Activated naive CD4-positive, alpha-beta T cell treated with anti-CD3 and anti-CD28 coated beads, Interleukin-2, amount 50 U/mL, for 72 hours (primary cell): ENCODE measurements around the gene IP6K2. TPM values are rescaled to one million over a fixed set of nuclear protein-coding genes. Genes with fewer than 3 reads are reported as not detected.
"Not testable (repeated sequence)": the region's sequence is repeated elsewhere in the genome, so short reads cannot be mapped to it uniquely, and the experiment has no call there.

Source experiments
- ATAC-seq, 2 donors: fragments of 150-1000 bp; cut with Tn5 transposase; 2 replicates each; pipeline ENCODE4 v1.10.0; 2021; ENCODE audit warnings: mild to moderate bottlenecking in 2 of 2, moderate library complexity in 2 of 2
- DNase-seq, 2 donors: peaks; one replicate each; pipeline ENCODE4 v3.0.0; 2021 to 2022; ENCODE audit warnings: low spot score in 2 of 2
- H3K27ac Mint-ChIP-seq, 2 donors: one replicate each; pipeline ENCODE4 v1.8.0; 2022; ENCODE audit warnings: mild to moderate bottlenecking in 2 of 2, mixed read lengths in 2 of 2
- H3K36me3 Mint-ChIP-seq, 2 donors: one replicate each; pipeline ENCODE4 v1.8.0; 2022; ENCODE audit warnings: mixed read lengths in 2 of 2
- H3K9me3 Mint-ChIP-seq, 2 donors: one replicate each; pipeline ENCODE4 v1.8.0; 2022; ENCODE audit warnings: mixed read lengths in 2 of 2
- total RNA-seq, 2 donors: library from RNA; stranded (reverse); gene quantifications; one replicate each; pipeline ENCODE4 v1.2.3, GENCODE V29; 2022

IP6K2 gene
- total RNA-seq, 2 donors from 2014 or later: 53.8 to 73.5 TPM

DNA sequence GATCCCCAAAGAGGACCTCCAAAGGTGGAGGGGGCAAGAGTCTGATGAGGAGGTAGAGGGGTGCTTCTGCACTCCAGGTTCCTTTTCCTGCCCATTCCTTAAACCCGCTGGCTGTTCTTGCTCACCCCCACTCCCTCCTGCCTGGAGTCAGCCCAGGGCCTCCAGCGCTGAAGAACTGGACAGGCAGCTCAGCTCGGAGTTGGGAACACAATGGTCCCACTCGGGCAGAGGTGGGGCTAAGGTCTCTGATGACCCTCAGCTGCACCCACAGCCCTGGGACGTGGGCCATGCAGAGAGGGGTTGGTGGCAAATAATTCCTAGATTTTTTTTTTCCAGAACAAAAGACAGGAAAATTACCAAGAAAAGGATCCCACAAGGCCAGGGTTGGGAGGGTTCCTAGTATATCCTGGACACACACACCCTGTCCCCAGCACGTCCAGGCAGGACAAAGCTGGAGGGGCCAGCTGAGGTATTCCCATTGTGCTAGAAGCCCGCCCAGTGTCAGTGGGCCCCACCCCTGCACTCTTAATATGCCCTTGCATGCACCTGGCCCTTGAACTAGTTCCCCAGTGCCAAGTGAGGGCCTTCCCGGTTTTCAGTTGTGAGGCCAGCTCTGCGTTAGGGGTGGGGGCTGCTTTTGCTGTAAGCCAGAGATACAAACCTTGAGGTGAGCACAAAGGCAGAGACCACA is 22.1 kb upstream of the IP6K2 start:
- H3K27ac Mint-ChIP-seq: peak overlapping the region in 1 of 2 donors; percentile 5
- no peaks in the 10 kb centered on the region for H3K9me3 Mint-ChIP-seq
- no peak for ATAC-seq
- no peaks in the 10 kb centered on the region for H3K36me3 Mint-ChIP-seq
- DNase-seq: peak in 1 of 2 donors; percentile 9

DNA sequence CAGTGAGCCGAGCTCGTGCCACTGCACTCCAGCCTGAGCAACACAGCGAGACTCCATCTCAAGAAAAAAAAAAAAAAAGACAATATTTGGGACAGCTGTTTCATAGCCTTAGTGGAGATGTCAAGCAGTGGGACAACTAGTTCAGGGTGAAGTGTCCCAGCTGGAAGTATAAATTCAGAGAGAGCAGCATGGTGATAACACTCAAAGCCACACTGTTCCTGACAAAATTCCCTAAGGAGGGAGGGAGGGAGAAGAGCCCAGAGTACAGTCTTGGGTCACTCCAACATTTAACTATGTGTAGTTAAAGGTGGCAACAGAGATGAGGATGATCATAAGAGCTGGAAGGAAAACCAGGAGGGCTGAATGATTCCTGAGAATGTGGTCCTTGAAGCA is 21.1 kb upstream of the IP6K2 start:
- no peak for DNase-seq
- H3K36me3 Mint-ChIP-seq: no peaks in the 10 kb centered on the region
- no peaks in the 10 kb centered on the region for H3K9me3 Mint-ChIP-seq
- peak overlapping the region in 1 of 2 donors; percentile 5 for H3K27ac Mint-ChIP-seq
- ATAC-seq: no peak

DNA sequence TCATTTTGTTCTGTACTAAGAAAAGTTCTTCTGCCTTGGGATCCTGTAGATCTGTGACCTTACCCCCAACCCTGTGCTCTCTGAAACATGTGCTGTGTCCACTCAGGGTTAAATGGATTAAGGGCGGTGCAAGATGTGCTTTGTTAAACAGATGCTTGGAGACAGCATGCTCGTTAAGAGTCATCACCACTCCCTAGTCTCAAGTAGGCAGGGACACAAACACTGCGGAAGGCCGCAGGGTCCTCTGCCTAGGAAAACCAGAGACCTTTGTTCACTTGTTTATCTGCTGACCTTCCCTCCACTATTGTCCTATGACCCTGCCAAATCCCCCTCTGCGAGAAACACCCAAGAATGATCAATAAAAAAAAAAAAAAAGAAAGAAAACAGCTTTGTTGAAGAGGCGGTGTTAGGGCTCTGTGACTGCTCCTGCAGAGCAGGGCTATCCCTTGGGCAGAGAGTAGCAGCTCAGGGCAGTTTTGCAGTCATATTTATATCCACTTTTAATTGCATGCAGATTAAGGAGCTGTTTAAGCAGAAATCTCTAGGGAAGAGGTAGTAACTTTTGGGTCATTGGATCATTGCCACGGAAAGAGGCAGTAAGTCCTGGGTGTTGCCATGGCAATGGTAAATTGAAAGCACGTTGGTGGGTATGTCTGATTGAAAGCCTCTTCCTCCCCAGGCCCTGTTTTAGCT is 18.2 kb upstream of the IP6K2 start:
- peak overlapping the region in 1 of 2 donors; percentile 85 for H3K27ac Mint-ChIP-seq
- not testable (repeated sequence) for ATAC-seq, DNase-seq, H3K9me3 Mint-ChIP-seq, H3K36me3 Mint-ChIP-seq

DNA sequence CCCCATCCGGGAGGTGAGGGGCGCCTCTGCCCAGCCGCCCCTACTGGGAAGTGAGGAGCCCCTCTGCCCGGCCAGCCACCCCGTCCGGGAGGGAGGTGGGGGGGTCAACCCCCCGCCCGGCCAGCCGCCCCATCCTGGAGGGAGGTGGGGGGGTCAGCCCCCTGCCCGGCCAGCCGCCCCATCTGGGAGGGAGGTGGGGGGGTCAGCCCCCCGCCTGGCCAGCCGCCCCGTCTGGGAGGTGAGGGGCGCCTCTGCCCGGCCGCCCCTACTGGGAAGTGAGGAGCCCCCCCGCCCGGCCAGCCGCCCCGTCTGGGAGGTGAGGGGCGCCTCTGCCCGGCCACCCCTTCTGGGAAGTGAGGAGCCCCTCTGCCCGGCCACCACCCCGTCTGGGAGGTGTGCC is 17.5 kb upstream of the IP6K2 start:
- ATAC-seq: not testable (repeated sequence)

DNA sequence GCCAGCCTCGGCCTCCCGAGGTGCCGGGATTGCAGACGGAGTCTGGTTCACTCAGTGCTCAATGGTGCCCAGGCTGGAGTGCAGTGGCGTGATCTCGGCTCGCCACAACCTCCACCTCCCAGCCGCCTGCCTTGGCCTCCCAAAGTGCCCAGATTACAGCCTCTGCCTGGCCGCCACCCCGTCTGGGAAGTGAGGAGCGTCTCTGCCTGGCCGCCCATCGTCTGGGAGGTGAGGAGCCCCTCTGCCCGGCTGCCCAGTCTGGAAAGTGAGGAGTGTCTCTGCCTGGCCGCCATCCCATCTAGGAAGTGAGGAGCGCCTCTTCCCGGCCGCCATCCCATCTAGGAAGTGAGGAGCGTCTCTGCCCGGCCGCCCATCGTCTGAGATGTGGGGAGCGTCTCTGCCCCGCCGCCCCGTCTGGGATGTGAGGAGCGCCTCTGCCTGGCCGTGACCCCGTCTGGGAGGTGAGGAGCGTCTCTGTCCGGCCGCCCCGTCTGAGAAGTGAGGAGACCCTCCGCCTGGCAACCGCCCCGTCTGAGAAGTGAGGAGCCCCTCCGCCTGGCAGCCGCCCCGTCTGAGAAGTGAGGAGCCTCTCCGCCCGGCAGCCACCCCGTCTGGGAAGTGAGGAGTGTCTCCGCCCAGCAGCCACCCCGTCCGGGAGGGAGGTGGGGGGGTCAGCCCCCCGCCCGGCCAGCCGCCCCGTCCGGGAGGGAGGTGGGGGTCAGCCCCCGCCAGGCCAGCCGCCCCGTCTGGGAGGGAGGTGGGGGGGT is 16.9 kb upstream of the IP6K2 start:
- DNase-seq, ATAC-seq, H3K36me3 Mint-ChIP-seq, H3K9me3 Mint-ChIP-seq, H3K27ac Mint-ChIP-seq: not testable (repeated sequence)

More for the DNA sequence above, 17.5 kb upstream of the IP6K2 start:
- H3K9me3 Mint-ChIP-seq, H3K36me3 Mint-ChIP-seq, H3K27ac Mint-ChIP-seq, DNase-seq: not testable (repeated sequence)

DNA sequence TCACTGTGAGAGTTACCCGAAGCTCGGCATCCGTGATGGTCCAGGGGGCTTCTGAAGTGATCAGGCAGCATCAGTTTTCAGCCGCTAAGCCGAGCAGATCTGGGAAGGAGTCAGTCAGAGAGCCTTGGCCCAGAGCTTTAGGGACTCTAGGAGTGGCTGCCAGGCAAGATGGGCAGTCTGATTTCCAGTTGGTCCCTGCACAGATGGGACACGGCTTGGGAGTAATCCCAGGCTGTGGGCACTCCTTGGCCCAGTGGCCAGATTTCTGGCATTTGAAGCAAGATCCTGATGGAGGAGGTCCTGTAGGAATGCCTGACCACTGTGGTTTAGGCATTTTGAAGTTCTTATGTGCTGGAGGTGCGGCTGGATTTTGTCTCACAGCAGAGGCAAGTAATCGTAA is 10.5 kb upstream of the IP6K2 start:
- DNase-seq (no peak), ATAC-seq (no peak)
- Mint-ChIP-seq H3K27ac (no peak overlapping the region), H3K9me3 (no peaks in the 10 kb centered on the region), H3K36me3 (no peaks in the 10 kb centered on the region)

DNA sequence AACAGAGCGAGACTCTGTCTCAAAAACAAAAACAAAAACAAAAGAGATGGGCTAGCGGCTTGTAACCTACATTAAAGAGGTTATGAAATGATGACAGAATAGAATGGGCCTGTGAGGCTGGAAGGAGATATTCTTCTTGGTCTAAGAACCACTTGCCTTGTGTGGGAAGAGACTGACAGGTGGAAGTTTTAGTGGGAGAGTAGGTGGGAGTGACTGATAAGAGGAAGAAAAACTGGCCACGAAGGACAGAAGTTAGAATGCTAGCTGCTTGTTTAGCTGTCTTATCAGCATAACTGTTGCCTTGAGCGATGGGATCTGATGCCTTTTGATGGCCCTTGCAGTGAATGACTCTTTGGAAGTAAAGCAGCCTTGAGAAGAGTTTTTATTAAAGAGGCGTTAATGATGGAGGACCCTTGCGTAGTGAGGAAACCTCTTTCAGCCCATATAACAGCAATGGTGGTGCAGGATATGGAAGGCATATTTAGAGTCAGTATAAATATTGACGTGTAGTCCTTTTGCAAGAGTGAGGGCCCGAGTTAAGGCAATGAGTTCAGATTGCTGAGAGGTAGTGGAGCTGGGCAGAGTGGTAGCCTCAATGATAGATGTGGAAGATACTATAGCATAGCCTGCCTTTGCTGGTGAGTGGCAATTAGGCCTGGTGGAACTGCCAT is 8.3 kb upstream of the IP6K2 start:
- not testable (repeated sequence) for ATAC-seq, DNase-seq, H3K36me3 Mint-ChIP-seq, H3K27ac Mint-ChIP-seq, H3K9me3 Mint-ChIP-seq

DNA sequence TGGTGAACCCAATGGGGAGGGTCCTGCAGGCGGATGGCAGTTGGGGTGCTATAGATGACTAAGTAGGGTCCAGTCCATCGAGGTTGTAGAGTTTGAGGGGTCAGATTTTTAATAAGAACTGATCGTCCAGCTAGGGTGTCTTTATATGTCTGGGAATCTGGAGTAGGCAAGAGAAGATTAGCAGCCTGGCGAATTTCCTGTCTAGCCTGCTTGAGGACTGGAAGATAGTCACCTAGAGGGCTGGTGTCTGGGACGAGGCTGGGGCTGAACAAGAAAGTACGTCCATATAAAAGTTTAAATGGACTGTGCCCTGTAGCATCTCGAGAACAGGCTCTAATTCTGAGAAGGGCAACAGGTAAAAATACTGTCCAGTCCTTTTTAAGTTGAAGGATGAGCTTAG is 6.7 kb upstream of the IP6K2 start:
- no peaks in the 10 kb centered on the region for H3K36me3 Mint-ChIP-seq
- ATAC-seq: no peak

DNA sequence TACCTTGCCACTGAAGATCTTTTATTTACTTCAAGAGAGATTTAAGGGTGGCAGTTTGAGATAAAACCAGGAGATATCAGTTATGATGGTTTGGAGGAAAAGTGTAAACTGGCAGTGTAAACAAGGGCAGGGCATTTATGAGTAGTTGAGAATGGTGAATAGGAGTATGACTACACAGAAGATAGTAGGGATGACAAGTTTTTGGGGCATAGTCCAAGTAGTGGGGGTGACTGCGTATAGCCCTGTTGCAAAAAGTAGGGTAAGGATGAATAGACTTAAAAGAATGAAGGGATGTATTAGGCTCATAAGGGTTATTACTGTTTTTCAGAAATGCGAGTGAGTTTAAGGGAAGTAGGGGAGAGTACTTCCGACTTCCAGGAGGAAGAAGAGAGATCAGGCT is 6.3 kb upstream of the IP6K2 start:
- ATAC-seq, H3K36me3 Mint-ChIP-seq, H3K9me3 Mint-ChIP-seq, DNase-seq: not testable (repeated sequence)
- peak overlapping the region in 1 of 2 donors; percentile 9 for H3K27ac Mint-ChIP-seq

More for the DNA sequence above, 6.7 kb upstream of the IP6K2 start:
- no peaks in the 10 kb centered on the region for H3K9me3 Mint-ChIP-seq
- no peak overlapping the region for H3K27ac Mint-ChIP-seq
- no peak for DNase-seq

DNA sequence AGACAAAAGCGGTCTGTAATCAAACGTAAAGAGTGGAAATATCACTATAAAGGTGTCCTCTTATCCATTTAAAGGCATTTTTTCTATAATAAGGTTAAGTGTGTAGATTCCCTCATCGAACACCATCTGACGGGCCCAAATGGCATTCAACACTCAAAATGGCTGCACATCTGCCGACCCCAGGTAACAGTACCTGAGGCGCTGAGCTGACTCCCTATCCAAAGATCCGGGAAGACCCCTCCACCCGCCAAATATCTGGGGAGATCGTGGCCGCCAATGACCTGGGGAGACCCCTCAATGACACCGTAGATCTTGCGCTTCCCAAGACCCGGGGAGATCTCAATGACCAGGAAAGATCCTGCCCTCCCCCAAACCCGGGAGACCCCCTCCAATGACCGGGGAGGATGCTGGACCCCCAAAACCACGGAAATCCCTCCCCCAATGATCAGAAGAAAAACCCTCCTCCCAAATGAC is 476 bp downstream of the IP6K2 start:
- H3K27ac Mint-ChIP-seq: peak overlapping the region; percentile 94 to 99
- DNase-seq (peak in 1 of 2 donors; percentile 28), ATAC-seq (no peak)
- H3K36me3 Mint-ChIP-seq: peaks cover 9 to 30% of the 10 kb centered on the region in 2 donors
- H3K9me3 Mint-ChIP-seq: peaks cover 3 to 11% of the 10 kb centered on the region in 2 donors

DNA sequence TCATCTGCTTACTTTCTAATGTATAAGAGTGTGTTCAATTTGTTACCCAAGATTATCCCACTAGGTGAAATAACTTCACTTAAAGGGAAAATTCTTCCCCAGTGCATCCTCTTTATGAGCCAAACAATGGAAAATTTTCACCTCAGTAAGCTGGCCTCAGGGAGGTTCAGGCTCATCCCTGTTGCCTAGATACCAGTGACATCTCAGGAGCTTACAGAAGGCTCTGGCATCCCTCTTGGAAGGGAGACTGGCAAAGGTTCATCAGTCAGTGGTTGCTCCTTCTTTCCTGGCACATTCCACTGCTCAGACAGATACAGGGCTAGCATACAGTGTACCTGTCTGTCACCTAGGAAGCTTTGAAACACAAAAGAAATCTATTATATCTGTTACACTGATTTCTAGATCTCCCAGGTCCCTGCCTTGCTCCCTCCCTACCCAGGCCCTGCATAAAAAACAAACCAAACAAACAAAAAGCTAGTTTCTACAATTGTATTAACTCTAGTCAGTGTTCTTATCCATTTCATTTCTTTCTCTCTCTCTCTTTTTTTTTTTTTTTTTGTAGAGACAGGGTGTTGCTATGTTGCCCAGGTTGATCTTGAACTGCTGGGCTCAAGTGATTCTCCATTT is 1.7 kb downstream of the IP6K2 start:
- Mint-ChIP-seq H3K9me3 (peaks cover 3 to 11% of the 10 kb centered on the region in 2 donors), H3K27ac (peak overlapping the region; percentile 94 to 96), H3K36me3 (peaks cover 9 to 37% of the 10 kb centered on the region in 2 donors)
- DNase-seq (no peak), ATAC-seq (no peak)

DNA sequence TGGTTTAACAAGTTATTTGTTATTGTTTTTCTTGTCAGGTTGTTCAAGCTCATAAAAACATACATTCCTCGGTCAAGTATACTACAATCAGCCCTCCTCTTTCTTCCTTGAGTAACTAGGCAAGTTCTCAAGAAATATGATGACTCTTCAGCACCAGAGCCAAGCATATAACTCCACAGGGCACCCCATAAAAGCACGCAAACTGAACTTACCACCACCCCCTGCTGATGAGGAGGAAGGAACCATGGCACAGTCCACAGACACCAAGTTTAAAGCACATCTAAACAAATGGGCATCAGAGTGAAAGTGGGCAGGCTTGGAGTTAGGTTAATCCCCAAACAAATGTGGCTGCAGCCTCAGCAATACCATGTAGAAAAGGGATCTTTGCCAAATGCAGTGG is 5.3 kb downstream of the IP6K2 start:
- DNase-seq: no peak
- Mint-ChIP-seq H3K36me3 (peaks cover 7 to 29% of the 10 kb centered on the region in 2 donors), H3K27ac (peak overlapping the region in 1 of 2 donors; percentile 91), H3K9me3 (no peaks in the 10 kb centered on the region)
- ATAC-seq: no peak

DNA sequence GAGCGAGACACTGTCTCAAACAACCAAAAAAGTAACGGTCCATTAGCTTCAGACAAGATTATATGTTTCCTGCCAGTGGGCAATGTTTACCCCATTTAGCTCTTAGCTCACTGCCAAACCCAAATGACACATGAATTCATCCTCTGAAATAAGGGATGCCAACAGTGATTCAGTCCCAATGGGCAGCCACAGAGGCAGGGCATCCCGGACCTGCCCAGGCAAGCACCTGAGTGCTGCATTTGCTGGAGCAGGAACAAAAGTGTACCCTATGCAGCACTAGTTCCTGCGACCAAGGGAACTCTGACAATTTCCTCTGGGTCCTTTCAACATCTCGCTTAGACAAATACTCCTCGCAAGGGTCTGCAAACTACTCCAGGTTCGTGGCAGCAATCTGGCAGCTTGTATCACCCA is 8.0 kb downstream of the IP6K2 start:
- peaks cover 0 to 10% of the 10 kb centered on the region in 2 donors for H3K36me3 Mint-ChIP-seq
- ATAC-seq (peak; percentile 22 to 74), DNase-seq (no peak)
- no peaks in the 10 kb centered on the region for H3K9me3 Mint-ChIP-seq
- peak overlapping the region; percentile 50 to 91 for H3K27ac Mint-ChIP-seq

DNA sequence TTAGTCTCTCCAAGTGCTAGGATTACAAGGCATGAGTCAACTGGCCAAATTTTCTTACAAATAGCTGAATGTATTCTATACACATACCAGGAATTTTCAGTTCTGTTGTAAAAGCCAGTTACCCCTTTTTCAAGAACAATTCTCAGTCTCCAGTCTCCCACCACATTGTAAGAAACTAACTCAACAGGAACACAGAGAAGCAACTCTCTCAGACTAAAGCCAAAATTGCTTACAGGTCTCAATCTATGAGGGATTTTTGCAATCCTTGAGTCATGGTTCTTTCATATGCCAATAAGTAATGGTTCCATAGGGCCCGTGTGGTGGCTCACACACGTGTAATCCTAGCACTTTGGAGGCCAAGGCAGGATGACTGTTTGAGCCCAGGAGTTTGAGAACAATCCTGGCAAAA is 8.5 kb downstream of the IP6K2 start:
- DNase-seq: no peak
- peaks cover 0 to 8% of the 10 kb centered on the region in 2 donors for H3K36me3 Mint-ChIP-seq
- peak; percentile 37 to 71 for ATAC-seq
- H3K9me3 Mint-ChIP-seq: no peaks in the 10 kb centered on the region
- H3K27ac Mint-ChIP-seq: peak overlapping the region; percentile 50 to 91

DNA sequence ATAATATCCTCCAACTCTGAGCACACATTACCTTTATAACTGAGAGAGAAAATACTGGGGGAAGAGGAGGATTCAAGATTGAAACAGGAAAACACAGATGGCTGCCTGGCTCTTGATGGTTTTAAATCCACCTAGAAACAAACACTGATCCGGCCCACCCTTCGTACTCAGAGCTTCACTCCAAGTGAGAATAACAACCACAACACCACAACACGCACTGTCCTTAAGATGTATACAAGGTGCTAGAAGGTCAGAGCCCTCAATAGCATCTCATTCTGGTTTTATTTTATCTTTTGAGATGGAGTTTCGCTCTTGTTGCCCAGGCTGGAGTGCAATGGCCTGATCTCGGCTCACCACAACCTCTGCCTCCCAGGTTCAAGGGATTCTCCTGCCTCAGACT is 9.9 kb downstream of the IP6K2 start:
- ATAC-seq: no peak
- Mint-ChIP-seq H3K9me3 (no peaks in the 10 kb centered on the region), H3K27ac (peak overlapping the region in 1 of 2 donors; percentile 53), H3K36me3 (peaks cover 0 to 15% of the 10 kb centered on the region in 2 donors)
- DNase-seq: no peak

DNA sequence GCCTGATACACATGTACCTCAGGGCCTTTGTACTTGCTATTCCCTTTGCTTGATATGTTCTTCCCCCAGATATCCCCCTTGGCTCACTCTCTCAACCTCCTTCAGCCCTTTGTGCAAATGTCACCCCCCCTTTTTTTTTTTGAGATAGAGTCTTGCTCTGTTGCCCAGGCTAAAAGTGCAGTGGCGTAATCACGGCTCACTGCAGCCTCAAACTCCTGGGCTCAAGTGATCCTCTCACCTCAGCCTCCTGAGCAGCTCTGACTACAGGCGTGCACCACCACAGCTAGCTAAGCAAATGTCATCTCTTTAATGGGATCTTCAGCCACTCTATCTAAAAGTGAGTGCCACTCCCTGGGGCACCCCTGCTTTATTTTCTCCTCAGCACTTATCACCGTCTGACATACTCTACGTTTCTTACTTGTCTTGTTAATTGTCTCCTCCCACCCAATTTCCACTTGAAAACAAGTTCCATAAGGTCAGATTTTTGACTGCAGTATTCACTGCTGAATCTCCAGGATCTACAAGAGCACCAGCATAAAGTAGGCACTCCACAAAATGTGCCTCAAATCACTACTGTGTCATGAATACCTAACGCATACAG is 14.6 kb downstream of the IP6K2 start:
- H3K9me3 Mint-ChIP-seq: no peaks in the 10 kb centered on the region
- DNase-seq (no peak), ATAC-seq (no peak)
- peaks cover 0 to 17% of the 10 kb centered on the region in 2 donors for H3K36me3 Mint-ChIP-seq
- peak overlapping the region in 1 of 2 donors; percentile 14 for H3K27ac Mint-ChIP-seq
